HepG2 (cell line): ENCODE results near the gene TRPV4. TPM values are rescaled to one million over a fixed set of nuclear protein-coding genes. Genes with fewer than 3 reads are reported as not detected.
A peak's percentile ranks its signal among the peaks of the same experiment; 100 is the strongest.

Experiments used
- CHCHD3 ChIP-seq: sonication (generic); formaldehyde crosslinking; IDR thresholded peaks from 2 replicates; pipeline ENCODE4 v1.8.0; 2022; ENCODE audit warnings: mild to moderate bottlenecking, missing genetic modification reagents, moderate library complexity
- FOSL2 ChIP-seq: sonication (generic); formaldehyde crosslinking; IDR thresholded peaks from 2 replicates; pipeline ENCODE4 v1.4.0; 2020; ENCODE audit warnings: missing genetic modification reagents
- FOXP4 ChIP-seq: sonication (generic); formaldehyde crosslinking; IDR thresholded peaks from 2 replicates; pipeline ENCODE4 v1.4.0; 2020; ENCODE audit warnings: missing genetic modification reagents
- KLF15 ChIP-seq: sonication (generic); formaldehyde crosslinking; IDR thresholded peaks from 2 replicates; pipeline ENCODE4 v1.8.1; 2023; ENCODE audit warnings: borderline replicate concordance, mild to moderate bottlenecking, inconsistent platforms, missing genetic modification reagents, mixed read lengths
- MAFF ChIP-seq: IDR thresholded peaks from 2 replicates; pipeline ENCODE4 v1.6.1; 2011; ENCODE audit warnings: low read depth, low read length, improper control_type of control experiment
- RARA ChIP-seq: IDR thresholded peaks from 2 replicates; pipeline ENCODE4 v1.6.1; 2016; ENCODE audit warnings: missing genetic modification reagents, missing compliant biosample characterization
- RBAK ChIP-seq: sonication (generic); formaldehyde crosslinking; IDR thresholded peaks from 2 replicates; pipeline ENCODE4 v1.5.1; 2020; ENCODE audit warnings: mild to moderate bottlenecking, missing genetic modification reagents
- TAF1 ChIP-seq: sonication (generic); formaldehyde crosslinking; IDR thresholded peaks from 2 replicates; pipeline ENCODE4 v1.4.0; 2020; ENCODE audit warnings: missing genetic modification reagents
- ZNF33B ChIP-seq: sonication (generic); formaldehyde crosslinking; IDR thresholded peaks from 2 replicates; pipeline ENCODE4 v1.5.1; 2020; ENCODE audit warnings: mild to moderate bottlenecking, missing genetic modification reagents
- ZNF563 ChIP-seq: sonication (generic); formaldehyde crosslinking; IDR thresholded peaks from 2 replicates; pipeline ENCODE4 v1.8.0; 2022; ENCODE audit warnings: mild to moderate bottlenecking, moderate library complexity, missing genetic modification reagents
- ZNF609 ChIP-seq: sonication (generic); formaldehyde crosslinking; IDR thresholded peaks from 2 replicates; pipeline ENCODE4 v1.4.0; 2020; ENCODE audit warnings: mild to moderate bottlenecking, missing genetic modification reagents, borderline replicate concordance
- ZNF614 ChIP-seq: IDR thresholded peaks from 2 replicates; pipeline ENCODE4 v1.6.1; 2018; ENCODE audit warnings: missing biosample characterization, missing genetic modification reagents, inconsistent platforms, borderline replicate concordance
- ZNF839 ChIP-seq: sonication (generic); formaldehyde crosslinking; IDR thresholded peaks from 2 replicates; pipeline ENCODE4 v1.4.0; 2020; ENCODE audit warnings: missing genetic modification reagents, mild to moderate bottlenecking, borderline replicate concordance
- ZNF878 ChIP-seq: sonication (generic); formaldehyde crosslinking; IDR thresholded peaks from 2 replicates; pipeline ENCODE4 v1.8.1; 2023; ENCODE audit warnings: mild to moderate bottlenecking, missing genetic modification reagents, moderate library complexity
- polyA plus RNA-seq, 8 experiments: library from polyadenylated mRNA; depleted of rRNA in 3 of 8; stranded (reverse) in 7 of 8; unstranded in 1 of 8; fragments of >200 nt; fragmentation: Illumina TruSeq in 4 of 8; extraction: Trizol in 4 of 8; gene quantifications; 2 replicates each; pipeline versions ENCODE4 v1.2.1 to v1.2.3, GENCODE V29; 2011 to 2016; ENCODE audit warnings: low read depth in 4 of 8, missing spikeins in 1 of 8, mixed read lengths in 1 of 8; ENCODE audit not compliant: insufficient read depth in 1 of 8
- total RNA-seq, 5 experiments: library from RNA; depleted of rRNA; stranded (reverse); fragments of >200 nt; fragmentation: Illumina TruSeq; extraction: Trizol; gene quantifications; 2 replicates each; pipeline ENCODE4 v1.2.3, GENCODE V29; 2016; ENCODE audit warnings: low read depth in 1 of 5
- TF ChIP-seq, protein P1 (sequence below): sonication (generic); formaldehyde crosslinking; IDR thresholded peaks from 2 replicates; pipeline ENCODE4 v1.4.0; 2020; ENCODE audit warnings: missing genetic modification reagents
- TF ChIP-seq, protein P2 (sequence below): IDR thresholded peaks from 2 replicates; pipeline ENCODE4 v1.6.1; 2016; ENCODE audit warnings: low read depth, missing genetic modification reagents, missing compliant biosample characterization

The TRPV4 gene
- total and polyA plus RNA-seq, 2 of the 13 experiments (the other 11 are each of a cell fraction or from before 2014, with no cell fraction given) = 0.66 to 4.7 TPM

- TF ChIP-seq ZNF609 (CRISPR knock-in tag) (peak; percentile 51; the same call in 1 of the 2 replicates), RBAK (CRISPR knock-in tag) (no peak), ZNF878 (CRISPR knock-in tag) (no peak), CHCHD3 (no peak), TAF1 (CRISPR knock-in tag) (peak; percentile 41; the same call in 1 of the 2 replicates), KLF15 (CRISPR knock-in tag) (no peak), MAFF (no peak), RARA (CRISPR knock-in tag) (peak; percentile 80), ZNF563 (no peak), ZNF614 (CRISPR knock-in tag) (no peak), ZNF33B (CRISPR knock-in tag) (no peak), ZNF839 (no peak), FOXP4 (peak; percentile 64), FOSL2 (CRISPR knock-in tag) (peak; percentile 97)
- TF ChIP-seq, protein P1, sequence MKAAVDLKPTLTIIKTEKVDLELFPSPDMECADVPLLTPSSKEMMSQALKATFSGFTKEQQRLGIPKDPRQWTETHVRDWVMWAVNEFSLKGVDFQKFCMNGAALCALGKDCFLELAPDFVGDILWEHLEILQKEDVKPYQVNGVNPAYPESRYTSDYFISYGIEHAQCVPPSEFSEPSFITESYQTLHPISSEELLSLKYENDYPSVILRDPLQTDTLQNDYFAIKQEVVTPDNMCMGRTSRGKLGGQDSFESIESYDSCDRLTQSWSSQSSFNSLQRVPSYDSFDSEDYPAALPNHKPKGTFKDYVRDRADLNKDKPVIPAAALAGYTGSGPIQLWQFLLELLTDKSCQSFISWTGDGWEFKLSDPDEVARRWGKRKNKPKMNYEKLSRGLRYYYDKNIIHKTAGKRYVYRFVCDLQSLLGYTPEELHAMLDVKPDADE = no peak
- TF ChIP-seq, protein P2, sequence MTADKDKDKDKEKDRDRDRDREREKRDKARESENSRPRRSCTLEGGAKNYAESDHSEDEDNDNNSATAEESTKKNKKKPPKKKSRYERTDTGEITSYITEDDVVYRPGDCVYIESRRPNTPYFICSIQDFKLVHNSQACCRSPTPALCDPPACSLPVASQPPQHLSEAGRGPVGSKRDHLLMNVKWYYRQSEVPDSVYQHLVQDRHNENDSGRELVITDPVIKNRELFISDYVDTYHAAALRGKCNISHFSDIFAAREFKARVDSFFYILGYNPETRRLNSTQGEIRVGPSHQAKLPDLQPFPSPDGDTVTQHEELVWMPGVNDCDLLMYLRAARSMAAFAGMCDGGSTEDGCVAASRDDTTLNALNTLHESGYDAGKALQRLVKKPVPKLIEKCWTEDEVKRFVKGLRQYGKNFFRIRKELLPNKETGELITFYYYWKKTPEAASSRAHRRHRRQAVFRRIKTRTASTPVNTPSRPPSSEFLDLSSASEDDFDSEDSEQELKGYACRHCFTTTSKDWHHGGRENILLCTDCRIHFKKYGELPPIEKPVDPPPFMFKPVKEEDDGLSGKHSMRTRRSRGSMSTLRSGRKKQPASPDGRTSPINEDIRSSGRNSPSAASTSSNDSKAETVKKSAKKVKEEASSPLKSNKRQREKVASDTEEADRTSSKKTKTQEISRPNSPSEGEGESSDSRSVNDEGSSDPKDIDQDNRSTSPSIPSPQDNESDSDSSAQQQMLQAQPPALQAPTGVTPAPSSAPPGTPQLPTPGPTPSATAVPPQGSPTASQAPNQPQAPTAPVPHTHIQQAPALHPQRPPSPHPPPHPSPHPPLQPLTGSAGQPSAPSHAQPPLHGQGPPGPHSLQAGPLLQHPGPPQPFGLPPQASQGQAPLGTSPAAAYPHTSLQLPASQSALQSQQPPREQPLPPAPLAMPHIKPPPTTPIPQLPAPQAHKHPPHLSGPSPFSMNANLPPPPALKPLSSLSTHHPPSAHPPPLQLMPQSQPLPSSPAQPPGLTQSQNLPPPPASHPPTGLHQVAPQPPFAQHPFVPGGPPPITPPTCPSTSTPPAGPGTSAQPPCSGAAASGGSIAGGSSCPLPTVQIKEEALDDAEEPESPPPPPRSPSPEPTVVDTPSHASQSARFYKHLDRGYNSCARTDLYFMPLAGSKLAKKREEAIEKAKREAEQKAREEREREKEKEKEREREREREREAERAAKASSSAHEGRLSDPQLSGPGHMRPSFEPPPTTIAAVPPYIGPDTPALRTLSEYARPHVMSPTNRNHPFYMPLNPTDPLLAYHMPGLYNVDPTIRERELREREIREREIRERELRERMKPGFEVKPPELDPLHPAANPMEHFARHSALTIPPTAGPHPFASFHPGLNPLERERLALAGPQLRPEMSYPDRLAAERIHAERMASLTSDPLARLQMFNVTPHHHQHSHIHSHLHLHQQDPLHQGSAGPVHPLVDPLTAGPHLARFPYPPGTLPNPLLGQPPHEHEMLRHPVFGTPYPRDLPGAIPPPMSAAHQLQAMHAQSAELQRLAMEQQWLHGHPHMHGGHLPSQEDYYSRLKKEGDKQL (CRISPR knock-in tag) = no peak
Observed at GRCh38 chr12:109822951-109823411, 10.2 kb downstream of the TRPV4 start (continued).
